SJSA1 (cell line): Measurements from ENCODE around the gene CCDC43. TPM values are rescaled to one million over a fixed set of nuclear protein-coding genes. Genes with fewer than 3 reads are reported as not detected.
"Not testable (repeated sequence)": the region's sequence is repeated elsewhere in the genome, so short reads cannot be mapped to it uniquely, and the experiment has no call there.

Source experiments
- DNase-seq, 2 experiments: peaks; one replicate each; pipeline ENCODE4 v3.0.0-alpha.2; 2015 to 2020; ENCODE audit warnings: low spot score in 2 of 2, low read depth in 1 of 2
- H3K27ac ChIP-seq: fragments of 250-450 bp; sonication (Bioruptor Pico); 2 replicates; pipeline ENCODE4 v1.5.1; 2020; ENCODE audit warnings: mild to moderate bottlenecking, moderate library complexity
- H3K27me3 ChIP-seq: fragments of 250-450 bp; sonication (Bioruptor Pico); replicated peaks from 2 replicates; pipeline ENCODE4 v1.5.1; 2020; ENCODE audit warnings: mild to moderate bottlenecking, moderate library complexity
- H3K36me3 ChIP-seq: fragments of 250-450 bp; sonication (Bioruptor Pico); 2 replicates; pipeline ENCODE4 v1.5.1; 2020; ENCODE audit warnings: mild to moderate bottlenecking
- H3K4me1 ChIP-seq: fragments of 250-450 bp; sonication (Bioruptor Pico); replicated peaks from 2 replicates; pipeline ENCODE4 v1.6.1; 2021; ENCODE audit warnings: mild to moderate bottlenecking
- H3K4me3 ChIP-seq: fragments of 250-450 bp; sonication (Bioruptor Pico); 2 replicates; pipeline ENCODE4 v1.5.1; 2020; ENCODE audit warnings: mild to moderate bottlenecking
- H3K9me3 ChIP-seq: fragments of 250-450 bp; sonication (Bioruptor Pico); replicated peaks from 2 replicates; pipeline ENCODE4 v1.5.1; 2020; ENCODE audit warnings: mild to moderate bottlenecking
- total RNA-seq: library from RNA; depleted of rRNA; stranded (reverse); fragments of >200 nt; shearing (Covaris generic); gene quantifications from 2 replicates; pipeline ENCODE4 v1.2.3, GENCODE V29; 2014

Gene CCDC43
- total RNA-seq, 1 experiment from 2014 or later: 66.7 TPM

- Histone ChIP-seq H3K27me3 (peaks cover 45% of the 10 kb centered on the region), H3K4me3 (no peak overlapping the region), H3K9me3 (peaks cover 7% of the 10 kb centered on the region), H3K36me3 (no peaks in the 10 kb centered on the region), H3K27ac (no peak overlapping the region), H3K4me1 (peaks cover 4% of the 10 kb centered on the region)
- no peak for DNase-seq
These were observed 35.6 kb downstream of the CCDC43 start for GRCh38 chr17:44653954-44654353.

GRCh38 chr17:44653384-44653783, 36.2 kb downstream of the CCDC43 start:
- Histone ChIP-seq H3K9me3 (peaks cover 7% of the 10 kb centered on the region), H3K4me1 (peaks cover 4% of the 10 kb centered on the region), H3K27ac (no peak overlapping the region), H3K27me3 (peaks cover 46% of the 10 kb centered on the region), H3K36me3 (no peaks in the 10 kb centered on the region), H3K4me3 (no peak overlapping the region)
- DNase-seq: no peak

- DNase-seq: no peak
- Histone ChIP-seq H3K4me1 (peaks cover 4% of the 10 kb centered on the region), H3K27me3 (peaks cover 45% of the 10 kb centered on the region), H3K9me3 (peaks cover 7% of the 10 kb centered on the region), H3K36me3 (no peaks in the 10 kb centered on the region), H3K4me3 (no peak overlapping the region), H3K27ac (no peak overlapping the region)
These were observed 36.8 kb downstream of the CCDC43 start for GRCh38 chr17:44652727-44653126.

- H3K27me3 ChIP-seq: peaks cover 34% of the 10 kb centered on the region
These were observed 38.3 kb downstream of the CCDC43 start for GRCh38 chr17:44651228-44651627.

GRCh38 chr17:44648963-44649362, 40.6 kb downstream of the CCDC43 start:
- no peak for DNase-seq

More at GRCh38 chr17:44651228-44651627, 38.3 kb downstream of the CCDC43 start:
- H3K9me3 ChIP-seq: peaks cover 5% of the 10 kb centered on the region
- H3K36me3 ChIP-seq: no peaks in the 10 kb centered on the region
- peaks cover 1% of the 10 kb centered on the region for H3K4me1 ChIP-seq
- no peak for DNase-seq
- no peak overlapping the region for H3K27ac ChIP-seq
- H3K4me3 ChIP-seq: no peak overlapping the region

GRCh38 chr17:44647736-44648135, 41.8 kb downstream of the CCDC43 start:
- Histone ChIP-seq H3K9me3 (no peaks in the 10 kb centered on the region), H3K36me3 (no peaks in the 10 kb centered on the region), H3K4me3 (no peak overlapping the region), H3K27me3 (peaks cover 16% of the 10 kb centered on the region; the same call in 1 of the 2 replicates), H3K4me1 (no peaks in the 10 kb centered on the region), H3K27ac (no peak overlapping the region)
- no peak for DNase-seq

More at GRCh38 chr17:44648963-44649362, 40.6 kb downstream of the CCDC43 start:
- no peak overlapping the region for H3K27ac ChIP-seq
- H3K4me1 ChIP-seq: no peaks in the 10 kb centered on the region
- no peaks in the 10 kb centered on the region; the same call in 1 of the 2 replicates for H3K9me3 ChIP-seq
- H3K4me3 ChIP-seq: no peak overlapping the region
- peaks cover 22% of the 10 kb centered on the region for H3K27me3 ChIP-seq
- no peaks in the 10 kb centered on the region for H3K36me3 ChIP-seq

- Histone ChIP-seq H3K4me1 (no peaks in the 10 kb centered on the region), H3K27ac (no peak overlapping the region), H3K9me3 (no peaks in the 10 kb centered on the region), H3K4me3 (no peak overlapping the region), H3K27me3 (peaks cover 15% of the 10 kb centered on the region; the same call in 1 of the 2 replicates), H3K36me3 (no peaks in the 10 kb centered on the region)
- DNase-seq: no peak
These were observed 43.3 kb downstream of the CCDC43 start for GRCh38 chr17:44646280-44646679.

GRCh38 chr17:44645341-44645740, 44.2 kb downstream of the CCDC43 start:
- H3K4me3 ChIP-seq: no peak overlapping the region
- H3K36me3 ChIP-seq: no peaks in the 10 kb centered on the region
- no peak overlapping the region for H3K27ac ChIP-seq
- DNase-seq: peak in 1 of 2 experiments; percentile 41
- H3K4me1 ChIP-seq: no peaks in the 10 kb centered on the region
- H3K27me3 ChIP-seq: peaks cover 10% of the 10 kb centered on the region; the same call in 1 of the 2 replicates
- H3K9me3 ChIP-seq: no peaks in the 10 kb centered on the region

GRCh38 chr17:44642834-44643233, 46.7 kb downstream of the CCDC43 start:
- H3K27me3 ChIP-seq: no peaks in the 10 kb centered on the region
- no peaks in the 10 kb centered on the region for H3K9me3 ChIP-seq
- no peak overlapping the region for H3K4me3 ChIP-seq
- H3K4me1 ChIP-seq: no peaks in the 10 kb centered on the region
- H3K36me3 ChIP-seq: no peaks in the 10 kb centered on the region
- no peak overlapping the region for H3K27ac ChIP-seq
- peak in 1 of 2 experiments; percentile 18 for DNase-seq

GRCh38 chr17:44637066-44637465, 52.5 kb downstream of the CCDC43 start:
- no peak for DNase-seq
- no peak overlapping the region for H3K27ac ChIP-seq

GRCh38 chr17:44636562-44636961, 53.0 kb downstream of the CCDC43 start:
- Histone ChIP-seq H3K27ac (no peak overlapping the region), H3K27me3 (no peaks in the 10 kb centered on the region), H3K4me1 (no peaks in the 10 kb centered on the region), H3K36me3 (no peaks in the 10 kb centered on the region), H3K9me3 (no peaks in the 10 kb centered on the region), H3K4me3 (no peak overlapping the region)
- peak in 1 of 2 experiments; percentile 56 for DNase-seq

More at GRCh38 chr17:44637066-44637465, 52.5 kb downstream of the CCDC43 start:
- no peaks in the 10 kb centered on the region for H3K36me3 ChIP-seq
- no peaks in the 10 kb centered on the region for H3K4me1 ChIP-seq
- H3K4me3 ChIP-seq: no peak overlapping the region
- H3K9me3 ChIP-seq: no peaks in the 10 kb centered on the region
- no peaks in the 10 kb centered on the region for H3K27me3 ChIP-seq

- not testable (repeated sequence) for H3K27ac ChIP-seq, H3K36me3 ChIP-seq, H3K4me1 ChIP-seq, H3K4me3 ChIP-seq, H3K27me3 ChIP-seq, DNase-seq, H3K9me3 ChIP-seq
These were observed 55.2 kb downstream of the CCDC43 start for GRCh38 chr17:44634401-44634800.

- Histone ChIP-seq H3K9me3 (no peaks in the 10 kb centered on the region), H3K27ac (no peak overlapping the region), H3K4me1 (no peaks in the 10 kb centered on the region), H3K27me3 (no peaks in the 10 kb centered on the region), H3K4me3 (no peak overlapping the region), H3K36me3 (no peaks in the 10 kb centered on the region)
- DNase-seq: no peak
These were observed 55.6 kb downstream of the CCDC43 start for GRCh38 chr17:44633998-44634397.

GRCh38 chr17:44630703-44631102, 58.9 kb downstream of the CCDC43 start:
- Histone ChIP-seq H3K27me3 (no peaks in the 10 kb centered on the region), H3K36me3 (no peaks in the 10 kb centered on the region), H3K9me3 (no peaks in the 10 kb centered on the region), H3K27ac (no peak overlapping the region), H3K4me1 (no peaks in the 10 kb centered on the region), H3K4me3 (no peak overlapping the region)
- no peak for DNase-seq

- Histone ChIP-seq H3K4me3 (no peak overlapping the region), H3K4me1 (no peaks in the 10 kb centered on the region), H3K36me3 (no peaks in the 10 kb centered on the region), H3K27ac (no peak overlapping the region), H3K9me3 (no peaks in the 10 kb centered on the region), H3K27me3 (no peaks in the 10 kb centered on the region)
- no peak for DNase-seq
These were observed 60.3 kb downstream of the CCDC43 start for GRCh38 chr17:44629314-44629713.
